A172 (cell line): ENCODE measurements around the gene COL3A1. TPM values are rescaled to one million over a fixed set of nuclear protein-coding genes. Genes with fewer than 3 reads are reported as not detected.

ENCODE experiments used
- DNase-seq: peaks from one replicate; pipeline ENCODE4 v3.0.0-alpha.2; 2015; ENCODE audit warnings: low spot score
- total RNA-seq: library from RNA; depleted of rRNA; stranded (reverse); fragments of >200 nt; shearing (Covaris generic); gene quantifications from 2 replicates; pipeline ENCODE4 v1.2.3, GENCODE V29; 2014

COL3A1 gene
- total RNA-seq, 1 experiment from 2014 or later, result 563 TPM

DNA sequence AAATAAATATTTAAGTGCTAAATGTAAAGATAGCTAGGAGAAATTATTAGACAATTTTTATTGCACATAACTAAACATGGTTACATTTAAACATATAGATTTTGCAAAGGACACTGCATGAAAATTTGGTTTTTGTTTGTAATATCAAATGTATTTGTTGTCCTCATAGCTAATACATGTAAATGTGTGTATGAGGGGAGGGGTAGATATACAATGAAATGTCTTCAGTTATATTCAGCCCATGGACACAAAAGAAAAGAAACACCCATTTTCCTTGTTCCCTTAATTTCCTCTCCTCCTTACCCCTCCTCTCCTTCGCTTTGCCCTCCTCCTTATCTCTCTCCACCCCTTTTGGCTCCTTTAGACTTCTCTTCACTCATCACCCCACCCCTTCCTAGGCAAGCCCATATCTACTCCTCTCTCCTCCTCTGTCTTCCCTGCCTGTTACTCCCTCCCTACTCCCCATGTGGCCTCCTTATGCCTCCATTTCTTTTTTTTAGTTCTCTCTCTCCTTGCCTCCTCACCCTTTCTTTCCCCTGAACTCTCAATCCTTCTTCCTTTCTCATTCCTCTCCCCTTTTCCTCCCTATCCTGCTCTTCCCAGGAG is 1.4 kb downstream of the COL3A1 start:
- DNase-seq, result peak; percentile 91

DNA sequence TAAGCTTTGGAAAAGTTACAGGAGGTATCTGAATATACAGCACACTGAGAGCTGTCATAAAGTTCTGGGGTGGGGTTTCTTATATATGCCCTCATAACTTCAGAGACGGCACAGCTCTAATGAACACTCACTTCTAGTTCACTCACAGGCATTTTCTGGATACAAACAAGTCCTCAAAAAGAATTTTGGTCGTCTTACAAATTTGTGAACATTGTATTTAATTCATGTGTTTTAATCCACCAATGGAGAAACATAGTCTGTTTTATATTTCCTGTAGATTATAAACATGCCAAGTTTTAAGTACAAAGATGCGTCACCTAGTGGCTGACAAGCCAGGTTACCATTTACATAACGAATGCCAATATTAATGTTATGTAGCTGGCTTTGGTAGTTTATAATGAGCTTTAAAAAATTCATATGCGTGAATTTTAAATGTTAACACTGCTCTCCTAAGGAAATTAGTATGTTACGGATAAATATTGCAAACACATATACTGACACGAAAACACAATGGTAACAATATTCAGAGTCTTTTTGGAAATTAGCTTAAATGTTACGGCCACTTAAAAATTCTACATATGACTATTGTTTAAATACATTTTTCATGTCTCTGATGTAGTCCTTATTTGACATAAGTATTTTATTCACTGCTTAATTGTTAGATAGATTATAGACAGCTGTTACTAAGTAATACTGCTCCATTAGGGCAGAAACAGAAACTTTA is 2.5 kb downstream of the COL3A1 start:
- peak; percentile 67 for DNase-seq

DNA sequence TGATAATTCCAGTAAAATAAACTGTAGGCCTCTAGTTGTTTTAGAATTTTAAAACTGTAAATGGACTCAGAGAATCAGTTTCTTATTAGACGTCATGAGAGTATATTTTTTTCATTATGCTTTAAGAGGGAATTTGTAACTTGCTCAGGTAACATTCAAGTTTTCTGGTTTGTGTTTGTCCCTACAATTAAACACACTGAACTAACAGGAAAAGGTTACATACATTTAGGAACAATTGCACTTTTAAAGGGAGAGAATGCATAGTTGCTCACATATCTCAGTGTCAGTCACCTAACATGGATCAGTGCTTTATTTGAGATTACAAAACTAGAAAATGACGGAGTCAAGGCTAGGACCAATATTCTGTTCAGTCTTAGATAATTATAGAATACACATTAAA is 3.1 kb downstream of the COL3A1 start:
- no peak for DNase-seq

DNA sequence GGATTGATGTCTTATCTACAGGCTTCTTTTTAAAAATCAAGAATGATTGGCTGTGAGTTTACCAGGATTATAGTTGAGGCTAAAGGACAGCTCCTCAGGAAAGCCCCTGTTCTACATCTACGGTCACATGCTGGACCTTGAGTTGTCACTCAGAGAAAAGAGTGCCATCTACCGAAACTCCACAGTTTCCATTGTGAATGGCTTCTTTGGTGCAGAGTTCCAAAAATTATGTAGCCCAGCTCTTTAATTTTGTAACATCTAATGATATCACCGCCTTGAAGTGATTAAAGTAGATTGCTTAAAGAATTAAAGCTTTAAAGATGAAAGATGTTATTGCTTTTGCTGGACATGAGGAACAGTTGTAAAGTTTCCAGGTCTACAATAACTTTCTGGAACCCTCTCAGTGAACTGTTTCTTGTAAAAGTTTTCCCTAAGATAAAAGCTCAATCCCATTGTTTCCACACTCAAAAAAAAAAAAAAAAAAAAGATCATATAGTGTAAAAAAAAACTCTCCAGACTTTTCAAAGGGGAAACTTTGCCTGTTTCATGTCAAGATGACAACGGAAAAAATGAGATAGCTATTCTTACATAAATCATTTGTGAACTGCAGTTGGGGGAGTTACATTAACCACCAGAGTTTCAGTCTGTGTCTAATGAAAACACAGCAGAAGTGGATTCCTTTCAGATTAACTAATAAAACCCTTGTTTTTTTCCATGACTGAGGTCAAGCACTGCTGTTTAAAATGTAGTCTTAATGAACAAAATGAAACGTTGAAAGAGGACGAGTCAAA is 4.3 kb downstream of the COL3A1 start:
- peak; percentile 84 for DNase-seq

DNA sequence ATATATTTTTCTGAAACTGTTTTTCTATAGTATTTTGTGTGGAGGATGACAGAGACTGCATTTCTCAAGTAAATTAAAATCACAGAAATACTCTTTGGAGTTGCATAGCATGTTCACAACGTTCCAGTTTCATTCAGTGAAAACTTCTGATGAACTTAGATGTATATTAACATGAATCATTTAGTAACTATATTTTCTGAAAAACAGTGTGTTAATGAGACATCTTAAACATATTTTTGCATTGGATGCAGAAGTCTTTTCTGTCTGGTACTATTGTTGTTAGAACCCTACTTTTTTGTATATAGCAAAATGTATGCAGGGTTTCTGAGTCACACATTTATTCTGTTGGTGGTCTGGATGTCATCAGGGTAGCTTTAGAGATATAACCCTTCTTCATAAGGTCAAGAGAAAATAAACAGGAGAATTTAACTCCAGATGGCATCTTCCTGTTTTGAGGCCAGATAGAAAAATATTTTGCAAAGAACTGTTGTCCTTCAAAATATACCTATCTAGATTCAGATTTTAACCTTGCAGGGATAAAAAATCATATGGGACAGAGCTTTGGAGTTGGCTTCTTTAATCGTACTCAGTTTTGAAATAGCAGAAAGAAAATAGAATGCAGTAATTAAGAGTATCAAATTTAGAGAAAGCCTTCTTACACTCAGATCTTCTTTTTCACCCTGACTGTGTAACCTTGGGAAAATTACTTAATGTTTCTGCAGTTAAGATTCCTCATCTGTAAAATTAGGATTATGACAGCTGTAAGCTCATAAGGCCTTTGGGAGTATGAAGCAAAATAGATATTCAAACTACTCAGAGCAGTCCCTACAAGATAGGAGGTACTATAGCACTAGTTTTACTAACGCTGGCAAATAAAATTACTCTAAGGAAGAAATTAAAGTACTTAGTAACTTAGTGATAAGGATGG is 5.3 kb downstream of the COL3A1 start:
- DNase-seq, result no peak

DNA sequence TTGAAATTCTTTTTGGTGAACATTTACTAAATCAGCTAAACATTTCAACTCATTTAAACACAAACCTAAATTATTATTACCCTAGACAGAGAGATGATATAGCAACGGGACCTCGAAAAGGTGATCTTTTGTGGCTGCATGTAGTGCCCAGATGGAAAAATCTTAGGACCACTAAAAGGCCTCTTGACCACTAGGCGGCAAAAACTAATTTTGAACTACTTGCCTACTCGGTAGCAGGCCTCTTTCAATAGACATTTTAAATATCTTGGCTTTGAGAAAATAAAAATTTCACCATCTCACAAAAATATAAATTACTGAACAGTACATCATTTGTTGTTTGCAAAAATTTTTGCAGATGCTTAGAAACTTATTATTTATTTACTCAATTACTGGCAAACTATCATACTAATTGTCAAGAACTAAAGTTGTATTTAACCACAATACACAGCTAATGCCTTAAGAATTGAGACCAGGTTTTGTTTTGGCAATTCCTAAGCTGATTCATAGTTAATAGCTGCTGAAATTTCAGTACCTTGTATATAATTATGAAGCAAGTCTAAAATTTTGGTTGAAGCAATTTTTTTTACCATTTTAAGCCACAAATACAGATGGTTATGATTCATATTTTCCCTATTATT is 9.4 kb downstream of the COL3A1 start:
- peak; percentile 44 for DNase-seq

DNA sequence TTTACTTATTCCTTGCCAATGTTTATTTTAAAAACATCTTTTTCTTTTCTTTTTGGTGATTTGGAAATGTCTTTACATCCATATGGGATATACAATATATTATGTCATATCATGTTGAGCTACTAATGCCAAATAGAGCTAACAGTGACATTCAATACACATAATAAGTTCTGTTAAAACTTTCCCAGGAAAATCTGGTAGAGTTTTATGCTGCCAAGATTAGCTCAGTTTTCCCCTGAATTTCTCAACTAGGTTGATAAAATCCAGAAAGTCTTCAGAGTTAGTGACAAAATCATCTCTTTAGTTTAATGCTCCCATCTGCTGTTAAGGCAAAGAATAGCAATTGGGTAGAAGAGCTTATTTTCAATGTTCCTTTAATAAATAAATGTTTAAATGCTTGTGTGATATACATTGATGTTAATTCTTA is 9.9 kb downstream of the COL3A1 start:
- peak; percentile 46 for DNase-seq

DNA sequence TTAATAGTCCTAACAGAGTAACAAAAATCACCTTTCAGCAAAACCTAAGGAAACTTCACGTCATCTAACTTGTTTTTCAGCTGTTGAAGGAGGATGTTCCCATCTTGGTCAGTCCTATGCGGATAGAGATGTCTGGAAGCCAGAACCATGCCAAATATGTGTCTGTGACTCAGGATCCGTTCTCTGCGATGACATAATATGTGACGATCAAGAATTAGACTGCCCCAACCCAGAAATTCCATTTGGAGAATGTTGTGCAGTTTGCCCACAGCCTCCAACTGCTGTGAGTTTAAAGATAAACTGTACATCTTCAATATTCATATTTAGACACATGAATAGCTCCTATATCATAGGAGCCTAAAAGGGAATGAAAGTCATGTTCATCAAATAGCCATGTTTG is 10.5 kb downstream of the COL3A1 start:
- DNase-seq, result peak; percentile 85

DNA sequence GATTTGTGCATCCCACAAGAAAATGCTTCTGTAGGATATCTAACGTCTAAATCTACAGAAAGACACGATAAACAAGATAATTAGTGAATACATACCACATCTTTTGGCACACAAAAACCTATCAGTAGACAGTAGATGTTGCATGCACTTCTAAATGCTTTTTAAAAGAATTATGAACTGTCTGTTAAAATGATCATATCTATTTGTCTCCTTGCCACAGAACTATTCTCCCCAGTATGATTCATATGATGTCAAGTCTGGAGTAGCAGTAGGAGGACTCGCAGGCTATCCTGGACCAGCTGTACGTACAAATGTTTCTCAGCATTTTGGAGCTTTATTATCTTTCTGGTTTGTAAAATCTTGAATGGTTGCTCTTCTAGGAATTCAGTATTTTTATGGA is 12.7 kb downstream of the COL3A1 start:
- DNase-seq, result no peak

DNA sequence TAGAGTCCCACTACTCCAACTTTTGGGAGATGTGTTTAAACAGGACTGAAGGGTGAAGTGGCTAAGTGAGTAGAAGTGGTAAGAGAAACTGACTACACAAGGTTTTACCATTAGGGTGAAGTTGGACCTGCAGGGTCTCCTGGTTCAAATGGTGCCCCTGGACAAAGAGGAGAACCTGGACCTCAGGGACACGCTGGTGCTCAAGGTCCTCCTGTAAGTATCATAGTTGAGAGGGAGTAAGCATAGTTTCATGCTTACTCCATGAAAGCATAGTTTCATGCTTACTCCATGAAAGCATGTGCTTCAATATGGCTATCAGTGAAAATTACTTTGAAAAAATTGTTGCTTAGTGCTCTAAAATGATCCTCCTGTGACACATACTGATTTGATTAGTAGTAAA is 19.1 kb downstream of the COL3A1 start:
- DNase-seq, result no peak

DNA sequence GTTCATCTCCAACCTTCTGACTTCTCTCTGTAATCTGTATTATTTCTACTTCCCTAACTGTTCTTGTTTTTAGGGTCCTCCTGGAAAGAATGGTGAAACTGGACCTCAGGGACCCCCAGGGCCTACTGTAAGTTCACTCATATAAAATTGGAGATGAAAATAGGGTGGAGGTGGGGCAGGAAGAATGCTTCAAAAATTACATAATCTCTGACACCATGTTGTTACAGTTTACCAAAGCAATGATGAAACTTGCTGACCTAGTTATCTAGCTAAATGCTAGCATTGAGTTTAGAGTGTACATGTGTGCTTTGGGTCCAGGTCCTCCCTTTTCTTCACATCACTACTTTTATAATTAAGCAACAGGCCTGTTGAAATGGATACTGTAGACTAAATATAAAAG is 23.1 kb downstream of the COL3A1 start:
- DNase-seq, result no peak

DNA sequence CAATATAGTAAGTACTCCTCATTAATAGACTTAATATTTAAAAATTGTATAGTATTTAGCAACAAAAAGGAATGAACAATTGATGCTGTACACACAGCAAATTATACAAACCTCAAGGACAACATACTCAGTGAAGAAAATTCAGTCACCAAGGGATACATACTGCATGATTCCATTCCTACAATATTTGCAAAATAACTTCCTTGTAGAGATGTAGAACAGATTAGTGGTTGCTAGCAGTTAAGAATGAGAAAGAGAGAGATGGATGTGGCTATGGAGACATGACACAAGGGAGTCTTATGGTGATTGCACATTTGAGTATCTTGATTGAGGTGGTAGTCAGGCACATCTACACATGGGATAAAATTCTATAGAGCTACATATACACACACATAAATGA is 26.0 kb downstream of the COL3A1 start:
- DNase-seq, result no peak

DNA sequence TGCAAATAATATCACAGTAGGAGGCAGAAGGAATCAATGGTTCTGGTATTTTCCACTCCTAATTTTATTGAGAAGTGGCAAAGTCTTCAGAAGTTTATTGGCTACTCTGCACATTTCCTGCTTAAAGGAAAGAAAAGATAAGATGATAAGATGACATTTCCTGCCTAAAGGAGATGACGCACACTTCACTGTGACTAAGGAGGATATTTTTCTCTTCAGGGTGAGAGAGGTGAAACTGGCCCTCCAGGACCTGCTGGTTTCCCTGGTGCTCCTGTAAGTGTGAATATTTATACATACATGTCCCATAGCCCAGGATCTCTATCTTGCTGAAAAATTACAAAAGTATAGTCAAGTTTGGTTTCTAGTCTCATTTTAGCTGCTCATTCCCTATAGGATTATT is 27.9 kb downstream of the COL3A1 start:
- peak; percentile 94 for DNase-seq

DNA sequence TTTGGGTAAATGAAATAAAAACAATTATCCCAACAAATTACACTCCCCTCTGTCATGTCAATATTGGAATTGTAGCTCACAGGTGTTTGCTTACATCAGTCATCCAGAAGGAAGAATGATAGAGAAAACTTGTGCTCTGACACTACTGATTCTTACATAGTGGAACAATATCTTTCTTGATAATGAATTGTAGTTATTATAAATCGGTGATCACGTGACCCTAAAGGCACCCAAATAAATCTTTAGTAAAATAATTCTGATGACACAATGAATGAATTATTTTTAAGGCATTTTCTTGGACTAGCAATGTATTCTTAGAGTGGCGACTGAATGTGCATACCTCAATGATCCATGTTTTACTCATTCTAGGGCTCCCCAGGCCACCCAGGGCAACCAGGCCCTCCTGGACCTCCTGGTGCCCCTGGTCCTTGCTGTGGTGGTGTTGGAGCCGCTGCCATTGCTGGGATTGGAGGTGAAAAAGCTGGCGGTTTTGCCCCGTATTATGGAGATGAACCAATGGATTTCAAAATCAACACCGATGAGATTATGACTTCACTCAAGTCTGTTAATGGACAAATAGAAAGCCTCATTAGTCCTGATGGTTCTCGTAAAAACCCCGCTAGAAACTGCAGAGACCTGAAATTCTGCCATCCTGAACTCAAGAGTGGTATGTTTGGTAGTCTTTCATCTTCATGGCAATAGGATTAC is 34.5 kb downstream of the COL3A1 start:
- no peak for DNase-seq

DNA sequence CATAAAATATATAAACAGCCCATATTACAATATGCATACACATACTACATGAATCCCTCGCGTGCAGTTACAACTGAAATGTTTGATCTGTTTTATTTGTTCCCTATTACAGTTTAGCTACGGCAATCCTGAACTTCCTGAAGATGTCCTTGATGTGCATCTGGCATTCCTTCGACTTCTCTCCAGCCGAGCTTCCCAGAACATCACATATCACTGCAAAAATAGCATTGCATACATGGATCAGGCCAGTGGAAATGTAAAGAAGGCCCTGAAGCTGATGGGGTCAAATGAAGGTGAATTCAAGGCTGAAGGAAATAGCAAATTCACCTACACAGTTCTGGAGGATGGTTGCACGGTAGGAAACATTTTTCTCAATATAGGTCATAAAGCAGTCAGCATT is 36.4 kb downstream of the COL3A1 start:
- no peak for DNase-seq

DNA sequence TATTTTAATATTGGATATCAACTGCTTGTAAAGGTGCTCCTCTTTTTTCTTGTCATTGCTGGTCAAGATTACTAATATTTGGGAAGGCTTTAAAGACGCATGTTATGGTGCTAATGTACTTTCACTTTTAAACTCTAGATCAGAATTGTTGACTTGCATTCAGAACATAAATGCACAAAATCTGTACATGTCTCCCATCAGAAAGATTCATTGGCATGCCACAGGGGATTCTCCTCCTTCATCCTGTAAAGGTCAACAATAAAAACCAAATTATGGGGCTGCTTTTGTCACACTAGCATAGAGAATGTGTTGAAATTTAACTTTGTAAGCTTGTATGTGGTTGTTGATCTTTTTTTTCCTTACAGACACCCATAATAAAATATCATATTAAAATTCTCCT is 38.2 kb downstream of the COL3A1 start:
- no peak for DNase-seq

DNA sequence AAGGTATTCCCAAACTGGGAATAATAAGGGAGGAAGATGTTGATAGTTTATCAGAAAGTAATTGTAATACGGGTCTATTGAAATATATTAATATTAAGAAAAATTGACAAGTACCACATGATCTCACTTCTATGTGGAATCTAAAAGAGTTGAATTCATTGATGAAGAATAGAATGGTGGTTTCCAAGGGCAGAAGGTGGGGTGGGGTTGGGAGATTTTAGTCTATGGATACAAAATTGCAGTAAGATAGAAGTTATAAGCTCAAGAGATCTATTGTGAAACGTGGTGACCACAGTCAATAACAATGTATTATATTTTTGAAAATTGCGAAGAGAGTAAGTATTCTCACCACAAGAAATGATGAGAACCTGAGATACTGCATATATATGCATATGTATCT is 38.9 kb downstream of the COL3A1 start:
- DNase-seq, result no peak

DNA sequence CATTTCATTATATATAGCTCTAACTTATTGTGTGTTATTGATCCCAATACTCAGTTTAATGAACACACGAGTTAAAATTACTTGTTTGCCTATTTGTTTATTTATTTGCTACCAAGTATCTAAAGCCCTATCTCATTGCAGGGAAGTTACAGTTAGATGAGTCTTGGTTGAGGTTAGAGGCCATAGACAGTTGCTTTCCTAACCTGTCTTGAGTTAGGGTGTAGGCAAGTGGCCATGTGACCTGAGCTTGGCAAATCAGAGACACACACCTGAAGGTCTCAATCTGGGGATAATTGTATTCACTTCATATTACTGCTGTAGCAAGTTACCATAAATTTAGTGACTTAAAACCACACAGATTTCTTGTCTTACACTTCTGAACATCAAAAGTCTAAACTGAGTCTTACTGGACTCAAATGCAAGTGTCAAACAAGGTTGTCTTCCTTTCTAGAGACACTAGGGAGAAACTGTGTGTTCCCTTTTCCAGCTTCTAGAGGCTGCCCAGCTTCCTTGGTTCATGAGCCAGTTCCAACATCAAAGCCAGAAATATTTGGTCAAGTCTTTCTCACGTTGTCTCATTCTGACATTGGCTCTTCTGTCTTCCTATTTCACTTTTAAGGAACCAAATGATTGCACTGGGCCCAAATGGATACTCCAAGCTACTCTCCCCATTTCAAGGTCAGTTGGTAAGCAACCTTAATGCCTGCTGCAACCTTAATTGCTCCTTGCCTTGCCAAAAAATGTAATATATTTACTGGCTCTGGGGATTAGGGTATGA is 39.7 kb downstream of the COL3A1 start:
- DNase-seq, result no peak

DNA sequence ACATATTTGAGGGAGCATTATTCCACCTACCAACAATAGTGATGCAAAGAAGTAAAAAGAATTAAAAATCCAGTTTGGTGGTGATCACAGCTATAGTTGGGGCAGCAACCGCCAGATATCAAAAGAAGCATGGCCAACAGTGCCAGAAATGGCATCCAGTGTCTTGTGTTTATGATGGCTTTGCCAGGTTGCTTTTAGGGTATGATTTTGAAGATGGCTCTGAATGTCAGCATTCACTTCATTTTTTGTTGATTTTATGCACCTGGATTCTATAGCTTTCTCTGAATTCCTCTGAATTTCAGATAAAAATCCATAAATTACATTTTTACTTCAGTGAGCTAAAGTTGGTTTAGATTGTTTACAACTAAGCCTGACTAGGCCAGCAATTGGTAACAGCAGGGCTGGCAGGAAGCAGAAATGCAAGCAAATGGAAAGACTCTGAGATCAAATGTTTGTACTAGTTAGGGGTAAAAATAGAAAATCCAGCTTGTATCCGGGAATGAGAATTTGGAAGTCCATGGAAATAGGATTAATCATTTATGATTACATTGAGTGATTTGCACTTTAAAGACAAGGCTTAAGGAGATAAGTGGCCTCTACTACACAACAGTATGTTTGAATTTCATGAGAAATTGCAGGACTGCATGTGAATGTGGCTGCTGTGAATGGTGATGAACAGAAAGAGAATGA is 40.4 kb downstream of the COL3A1 start:
- DNase-seq, result no peak
